GM12878 (cell line): ENCODE data around the gene TXNRD3. TPM values are rescaled to one million over a fixed set of nuclear protein-coding genes. Genes with fewer than 3 reads are reported as not detected.

Source experiments
- ATAC-seq: fragments of 200-7000 bp; cut with Tn5 transposase; 3 replicates; pipeline ENCODE4 v1.9.1; 2020; ENCODE audit warnings: mild to moderate bottlenecking, moderate library complexity
- BruUV-seq: library from RNA; stranded (reverse); fragments of 400-500 nt; replicated peaks from 2 replicates; lab custom pipeline; 2021; lab: Mats Ljungman, UMichigan
- CTCF ChIA-PET: fragments of 300-600 bp; sonication (Branson Sonifier 250); formaldehyde crosslinking; extraction: SDS; loops from one replicate; lab custom pipeline; 2021; ENCODE audit warnings: inconsistent platforms; lab: Yijun Ruan, JAX
- POLR2A ChIA-PET: fragments of 350-600 bp; formaldehyde crosslinking; extraction: SDS; loops from one replicate; lab custom pipeline; 2021; ENCODE audit warnings: inconsistent platforms; lab: Charles Lee
- RAD21 ChIA-PET: fragments of 300-600 bp; sonication (Branson Sonifier 250); formaldehyde crosslinking; loops from one replicate; lab custom pipeline; 2023; ENCODE audit warnings: antibody characterized with exemption; ENCODE audit not compliant: unreplicated experiment; lab: Charles Lee
- SMC1A ChIA-PET: fragments of 300-600 bp; sonication (Branson Sonifier 250); formaldehyde crosslinking; loops from one replicate; lab custom pipeline; 2023; ENCODE audit not compliant: unreplicated experiment, uncharacterized antibody; lab: Charles Lee
- DNase-seq: peaks from one replicate; pipeline ENCODE4 v3.0.0-alpha.2; 2011; ENCODE audit warnings: low read depth, low spot score
- FAIRE-seq: peaks from 3 replicates; lab custom pipeline; 2011; peaks lifted over from hg19 to GRCh38; lab: Jason Lieb, UNC
- H2AFZ ChIP-seq: 2 replicates; pipeline ENCODE4 v1.6.0; 2011; ENCODE audit warnings: low read depth, low read length, control low read depth; ENCODE audit not compliant: control insufficient read depth
- H3K27ac ChIP-seq: 2 replicates; pipeline ENCODE4 v1.5.1; 2011; ENCODE audit warnings: control low read depth; ENCODE audit not compliant: control insufficient read depth, insufficient read depth
- H3K27me3 ChIP-seq, 2 experiments: replicated peaks in 1 of 2; 2 replicates each; pipeline versions ENCODE4 v1.6.0 to v1.6.1; 2011; ENCODE audit warnings: low read length in 1 of 2; ENCODE audit not compliant: control insufficient read depth in 2 of 2, insufficient read depth in 2 of 2
- H3K36me3 ChIP-seq, 2 experiments: 2 replicates each; pipeline ENCODE4 v1.5.1; 2011; ENCODE audit warnings: low read length in 1 of 2; ENCODE audit not compliant: control insufficient read depth in 2 of 2, insufficient read depth in 2 of 2
- H3K4me1 ChIP-seq: 2 replicates; pipeline ENCODE4 v1.6.1; 2011; ENCODE audit warnings: mild to moderate bottlenecking, low read length, moderate library complexity, mixed read lengths; ENCODE audit not compliant: control insufficient read depth, insufficient read depth
- H3K4me2 ChIP-seq: 2 replicates; pipeline ENCODE4 v1.6.0; 2011; ENCODE audit warnings: control low read depth; ENCODE audit not compliant: control insufficient read depth, insufficient read depth
- H3K4me3 ChIP-seq: fragments of 200-600 bp; sonication (generic); 2 replicates; pipeline ENCODE4 v1.5.1; 2016
- H3K79me2 ChIP-seq: 2 replicates; pipeline ENCODE4 v1.6.0; 2011; ENCODE audit warnings: low read length; ENCODE audit not compliant: control insufficient read depth, insufficient read depth
- H3K9ac ChIP-seq: 2 replicates; pipeline ENCODE4 v1.8.0; 2011; ENCODE audit warnings: low read length, control low read depth, mixed read lengths; ENCODE audit not compliant: control insufficient read depth, insufficient read depth
- H3K9me3 ChIP-seq: replicated peaks from 3 replicates; pipeline ENCODE4 v1.5.1; 2011; ENCODE audit warnings: mild to moderate bottlenecking, low read length; ENCODE audit not compliant: control insufficient read depth, insufficient read depth
- H4K20me1 ChIP-seq: 2 replicates; pipeline ENCODE4 v1.6.0; 2011; ENCODE audit not compliant: control insufficient read depth, insufficient read depth
- ATF7 ChIP-seq: fragments of 450-650 bp; IDR thresholded peaks from 2 replicates; pipeline ENCODE4 v1.6.1; 2016; ENCODE audit warnings: low read depth, mild to moderate bottlenecking
- CBX5 ChIP-seq: sonication (generic); IDR thresholded peaks from 2 replicates; pipeline ENCODE4 v1.6.1; 2016; ENCODE audit warnings: low read depth, moderate library complexity, mild to moderate bottlenecking, inconsistent platforms
- CHD4 ChIP-seq: fragments of 200-600 bp; sonication (generic); IDR thresholded peaks from 2 replicates; pipeline ENCODE4 v1.6.1; 2016; ENCODE audit warnings: mild to moderate bottlenecking
- KAT2A ChIP-seq: conservative IDR thresholded peaks from 2 replicates; pipeline ENCODE4 v1.6.1; 2011; ENCODE audit warnings: low read depth, low read length; ENCODE audit not compliant: control insufficient read depth
- NFYA ChIP-seq: IDR thresholded peaks from 2 replicates; pipeline ENCODE4 v1.6.1; 2011; ENCODE audit warnings: low read depth, mild to moderate bottlenecking, low read length, improper control_type of control experiment, borderline replicate concordance
- NFYB ChIP-seq: IDR thresholded peaks from 2 replicates; pipeline ENCODE4 v1.6.1; 2011; ENCODE audit warnings: low read depth, mild to moderate bottlenecking, low read length, improper control_type of control experiment, moderate library complexity; ENCODE audit not compliant: insufficient read depth
- PAX5 ChIP-seq: IDR thresholded peaks from 2 replicates; pipeline ENCODE4 v1.6.1; 2011; ENCODE audit warnings: low read depth, low read length, borderline replicate concordance
- SMARCA5 ChIP-seq: fragments of 450-650 bp; IDR thresholded peaks from 2 replicates; pipeline ENCODE4 v1.6.1; 2017; ENCODE audit warnings: mild to moderate bottlenecking
- STAT1 ChIP-seq: fragments of 450-650 bp; conservative IDR thresholded peaks from 2 replicates; pipeline ENCODE4 v1.6.1; 2014; ENCODE audit warnings: antibody characterized with exemption, mild to moderate bottlenecking
- ZBED1 ChIP-seq: IDR thresholded peaks from 2 replicates; pipeline ENCODE4 v1.6.1; 2016; ENCODE audit warnings: borderline replicate concordance
- ZNF217 ChIP-seq: fragments of 450-650 bp; IDR thresholded peaks from 2 replicates; pipeline ENCODE4 v1.6.1; 2017; ENCODE audit warnings: antibody characterized with exemption, mild to moderate bottlenecking
- ZNF24 ChIP-seq: fragments of 450-650 bp; IDR thresholded peaks from 2 replicates; pipeline ENCODE4 v1.6.1; 2017; ENCODE audit warnings: antibody characterized with exemption, mild to moderate bottlenecking
- ZNF384 ChIP-seq: IDR thresholded peaks from 2 replicates; pipeline ENCODE4 v1.6.1; 2012; ENCODE audit warnings: low read depth, mild to moderate bottlenecking, low read length, improper control_type of control experiment, borderline replicate concordance
- WGBS: methylation state at CpG from one replicate; pipeline ENCODE4 v1.1.6; 2016; ENCODE audit warnings: low lambda C conversion rate; ENCODE audit not compliant: insufficient replicate concordance, insufficient coverage; ENCODE audit errors: missing lambda C conversion rate; 5-methylcytosine and 5-hydroxymethylcytosine counted together
- in situ Hi-C: fragments of 300-500 bp; cut with MboI; formaldehyde crosslinking; loops from 9 replicates; pipeline ENCODE4 v1.14.3; 2018; ENCODE audit warnings: mixed read lengths
- intact Hi-C: fragments of 100-400 bp; cut with micrococcal nuclease; formaldehyde crosslinking; loops from one replicate; pipeline ENCODE4 v1.14.2; 2022; ENCODE audit not compliant: unreplicated experiment
- polyA plus RNA-seq, 11 experiments: library from polyadenylated mRNA; depleted of rRNA in 4 of 11; unstranded in 6 of 11; stranded (reverse) in 5 of 11; fragments of >200 nt; fragmentation: Nextera tagmentation in 4 of 11; fragmentation: Illumina TruSeq in 1 of 11; extraction: Ambion mirVana in 4 of 11; extraction: Trizol in 1 of 11; gene quantifications; 1 replicate in 1 of 11; 2 replicates in 10 of 11; pipeline versions ENCODE4 v1.2.1 to v1.2.3, GENCODE V29; 2011 to 2016; ENCODE audit warnings: inconsistent platforms in 2 of 11, missing spikeins in 2 of 11, low read depth in 1 of 11
- total RNA-seq, 4 experiments: library from RNA; depleted of rRNA in 3 of 4; stranded (reverse); fragments of >200 nt in 3 of 4; fragmentation: Illumina TruSeq in 1 of 4; extraction: Trizol in 1 of 4; gene quantifications; 2 replicates each; pipeline versions ENCODE4 v1.2.1 to v1.2.3, GENCODE V29; 2013 to 2021
- TF ChIP-seq, protein P1 (sequence below): fragments of 450-650 bp; IDR thresholded peaks from 2 replicates; pipeline ENCODE4 v1.6.1; 2017; ENCODE audit warnings: low read depth, mild to moderate bottlenecking, moderate library complexity
- TF ChIP-seq, protein P2 (sequence below): fragments of 450-650 bp; IDR thresholded peaks from 2 replicates; pipeline ENCODE4 v1.6.1; 2017; ENCODE audit warnings: mild to moderate bottlenecking, moderate library complexity

Gene TXNRD3
- total and polyA plus RNA-seq, 10 of the 15 experiments (the other 5 are each of a cell fraction or from before 2014, with no cell fraction given), result not detected

DNA sequence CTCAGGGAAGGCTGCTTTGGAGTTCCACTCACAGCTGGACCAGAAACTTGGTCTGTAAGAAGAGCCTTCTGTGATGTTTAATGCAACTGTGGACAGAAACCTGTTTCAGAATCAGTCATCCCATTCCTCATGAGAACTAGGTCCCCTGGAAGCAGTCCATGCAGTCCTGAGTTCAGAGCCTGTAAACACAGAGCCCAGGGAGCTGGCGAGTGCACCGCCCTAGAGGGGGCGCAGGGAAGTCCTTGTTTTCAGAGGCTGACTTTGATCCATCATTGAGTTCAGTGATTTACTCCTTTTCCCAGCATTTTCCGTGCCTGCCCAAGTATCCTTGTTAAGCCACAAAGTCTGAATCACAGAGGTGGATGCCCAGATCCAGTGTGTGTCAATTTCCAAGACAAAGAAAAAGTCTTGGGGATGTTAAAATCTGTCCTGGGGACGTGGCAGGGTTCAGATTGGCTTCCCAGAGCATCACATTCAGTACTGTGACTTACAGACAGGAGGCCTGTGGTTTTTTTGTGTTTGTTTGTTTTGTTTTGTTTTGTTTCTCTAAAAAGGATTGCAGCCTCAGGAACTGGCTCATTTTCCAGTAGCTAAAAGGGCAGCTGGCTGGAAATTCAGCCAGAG, 9.8 kb upstream of the TXNRD3 start:
- ChIA-PET RAD21 (no interaction called here), POLR2A (no interaction called here), CTCF (no interaction called here), SMC1A (no interaction called here)
- no peak overlapping the region for H3K27ac ChIP-seq
- no peaks in the 10 kb centered on the region for H3K4me1 ChIP-seq
- H4K20me1 ChIP-seq, result no peaks in the 10 kb centered on the region
- DNase-seq, result no peak
- intact Hi-C loops, result no loop called here
- in situ Hi-C loops, result no loop called here
- H2AFZ ChIP-seq, result no peak overlapping the region
- ATAC-seq, result no peak
- no peak overlapping the region for H3K4me2 ChIP-seq
- H3K9ac ChIP-seq, result no peak overlapping the region
- no peak for TF ChIP-seq PAX5
- TF ChIP-seq ZBED1, result no peak
- no peak for TF ChIP-seq CHD4
- TF ChIP-seq, protein P1, sequence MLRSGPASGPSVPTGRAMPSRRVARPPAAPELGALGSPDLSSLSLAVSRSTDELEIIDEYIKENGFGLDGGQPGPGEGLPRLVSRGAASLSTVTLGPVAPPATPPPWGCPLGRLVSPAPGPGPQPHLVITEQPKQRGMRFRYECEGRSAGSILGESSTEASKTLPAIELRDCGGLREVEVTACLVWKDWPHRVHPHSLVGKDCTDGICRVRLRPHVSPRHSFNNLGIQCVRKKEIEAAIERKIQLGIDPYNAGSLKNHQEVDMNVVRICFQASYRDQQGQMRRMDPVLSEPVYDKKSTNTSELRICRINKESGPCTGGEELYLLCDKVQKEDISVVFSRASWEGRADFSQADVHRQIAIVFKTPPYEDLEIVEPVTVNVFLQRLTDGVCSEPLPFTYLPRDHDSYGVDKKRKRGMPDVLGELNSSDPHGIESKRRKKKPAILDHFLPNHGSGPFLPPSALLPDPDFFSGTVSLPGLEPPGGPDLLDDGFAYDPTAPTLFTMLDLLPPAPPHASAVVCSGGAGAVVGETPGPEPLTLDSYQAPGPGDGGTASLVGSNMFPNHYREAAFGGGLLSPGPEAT, result no peak
- no peak for TF ChIP-seq ZNF24
- no peak for TF ChIP-seq CBX5
- TF ChIP-seq NFYB, result no peak
- TF ChIP-seq NFYA, result no peak
- no peak for TF ChIP-seq STAT1
- TF ChIP-seq, protein P2, sequence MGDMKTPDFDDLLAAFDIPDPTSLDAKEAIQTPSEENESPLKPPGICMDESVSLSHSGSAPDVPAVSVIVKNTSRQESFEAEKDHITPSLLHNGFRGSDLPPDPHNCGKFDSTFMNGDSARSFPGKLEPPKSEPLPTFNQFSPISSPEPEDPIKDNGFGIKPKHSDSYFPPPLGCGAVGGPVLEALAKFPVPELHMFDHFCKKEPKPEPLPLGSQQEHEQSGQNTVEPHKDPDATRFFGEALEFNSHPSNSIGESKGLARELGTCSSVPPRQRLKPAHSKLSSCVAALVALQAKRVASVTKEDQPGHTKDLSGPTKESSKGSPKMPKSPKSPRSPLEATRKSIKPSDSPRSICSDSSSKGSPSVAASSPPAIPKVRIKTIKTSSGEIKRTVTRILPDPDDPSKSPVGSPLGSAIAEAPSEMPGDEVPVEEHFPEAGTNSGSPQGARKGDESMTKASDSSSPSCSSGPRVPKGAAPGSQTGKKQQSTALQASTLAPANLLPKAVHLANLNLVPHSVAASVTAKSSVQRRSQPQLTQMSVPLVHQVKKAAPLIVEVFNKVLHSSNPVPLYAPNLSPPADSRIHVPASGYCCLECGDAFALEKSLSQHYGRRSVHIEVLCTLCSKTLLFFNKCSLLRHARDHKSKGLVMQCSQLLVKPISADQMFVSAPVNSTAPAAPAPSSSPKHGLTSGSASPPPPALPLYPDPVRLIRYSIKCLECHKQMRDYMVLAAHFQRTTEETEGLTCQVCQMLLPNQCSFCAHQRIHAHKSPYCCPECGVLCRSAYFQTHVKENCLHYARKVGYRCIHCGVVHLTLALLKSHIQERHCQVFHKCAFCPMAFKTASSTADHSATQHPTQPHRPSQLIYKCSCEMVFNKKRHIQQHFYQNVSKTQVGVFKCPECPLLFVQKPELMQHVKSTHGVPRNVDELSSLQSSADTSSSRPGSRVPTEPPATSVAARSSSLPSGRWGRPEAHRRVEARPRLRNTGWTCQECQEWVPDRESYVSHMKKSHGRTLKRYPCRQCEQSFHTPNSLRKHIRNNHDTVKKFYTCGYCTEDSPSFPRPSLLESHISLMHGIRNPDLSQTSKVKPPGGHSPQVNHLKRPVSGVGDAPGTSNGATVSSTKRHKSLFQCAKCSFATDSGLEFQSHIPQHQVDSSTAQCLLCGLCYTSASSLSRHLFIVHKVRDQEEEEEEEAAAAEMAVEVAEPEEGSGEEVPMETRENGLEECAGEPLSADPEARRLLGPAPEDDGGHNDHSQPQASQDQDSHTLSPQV, result no peak
- no peak for TF ChIP-seq SMARCA5
- TF ChIP-seq KAT2A, result no peak
- TF ChIP-seq ZNF217, result no peak
- no peak for TF ChIP-seq ZNF384
- no peak for TF ChIP-seq ATF7
- no peaks in the 10 kb centered on the region for H3K36me3 ChIP-seq
- no TSS peak for BruUV-seq
- no peaks in the 10 kb centered on the region; a peak in 1 of 4 replicates for H3K27me3 ChIP-seq
- H3K4me3 ChIP-seq, result no peak overlapping the region
- 8% methylated on average over 5 of the region's 5 CpGs for WGBS
- H3K79me2 ChIP-seq, result no peaks in the 10 kb centered on the region
- FAIRE-seq, result no peak
- H3K9me3 ChIP-seq, result no peaks in the 10 kb centered on the region; the same call in 2 of the 3 replicates
